Endothelial cell of umbilical vein (primary cell): ENCODE results near the gene UBE2M. TPM values are rescaled to one million over a fixed set of nuclear protein-coding genes. Genes with fewer than 3 reads are reported as not detected.

Experiments used
- BruUV-seq: library from RNA; stranded (reverse); fragments of 400-500 nt; replicated peaks from 2 replicates; lab custom pipeline; 2021; lab: Mats Ljungman, UMichigan
- CTCF ChIA-PET: fragments of 300-600, 350-600 bp; sonication (Branson Sonifier 250); formaldehyde crosslinking; loops from one replicate; lab custom pipeline; 2021; ENCODE audit warnings: antibody characterized with exemption, inconsistent platforms; lab: Charles Lee
- POLR2A ChIA-PET: fragments of 300-600, 350-600 bp; sonication (Branson Sonifier 250); formaldehyde crosslinking; loops from one replicate; lab custom pipeline; 2021; ENCODE audit warnings: antibody characterized with exemption, inconsistent platforms; lab: Charles Lee
- DNase-seq: peaks from one replicate; pipeline ENCODE4 v3.0.0-alpha.2; 2011; ENCODE audit warnings: low read depth, low spot score
- FAIRE-seq: peaks from 2 replicates; lab custom pipeline; 2011; peaks lifted over from hg19 to GRCh38; lab: Jason Lieb, UNC
- H2AFZ ChIP-seq: 2 replicates; pipeline ENCODE4 v1.6.0; 2012; ENCODE audit warnings: low read depth, low read length, control low read depth, inconsistent platforms
- H3K27ac ChIP-seq: 2 replicates; pipeline ENCODE4 v1.5.1; 2011; ENCODE audit warnings: low read depth, mild to moderate bottlenecking, control low read depth, low read length, moderate library complexity; ENCODE audit not compliant: insufficient read depth
- H3K27me3 ChIP-seq, 2 experiments: 2 replicates each; pipeline versions ENCODE4 v1.6.0 to v1.6.1; 2011; ENCODE audit warnings: low read length in 2 of 2, mixed read lengths in 1 of 2; ENCODE audit not compliant: control insufficient read depth in 2 of 2, insufficient read depth in 2 of 2
- H3K36me3 ChIP-seq, 2 experiments: 2 replicates in 1 of 2; 3 replicates in 1 of 2; pipeline ENCODE4 v1.5.1; 2011; ENCODE audit warnings: low read length in 2 of 2, mild to moderate bottlenecking in 1 of 2, moderate library complexity in 1 of 2; ENCODE audit not compliant: control insufficient read depth in 2 of 2, insufficient read depth in 2 of 2; ENCODE audit errors: extremely low read depth in 1 of 2
- H3K4me1 ChIP-seq: 3 replicates; pipeline ENCODE4 v1.5.1; 2011; ENCODE audit warnings: mild to moderate bottlenecking, low read length; ENCODE audit not compliant: control insufficient read depth, insufficient read depth; ENCODE audit errors: extremely low read depth
- H3K4me2 ChIP-seq: 2 replicates; pipeline ENCODE4 v1.6.1; 2011; ENCODE audit warnings: low read length, control low read depth, mixed read lengths; ENCODE audit not compliant: insufficient read depth
- H3K4me3 ChIP-seq, 3 experiments: fragments of 200-600 bp in 1 of 3; sonication (generic), shearing (Covaris generic) in 1 of 3; replicated peaks in 1 of 3; 2 replicates each; pipeline ENCODE4 v1.5.1; 2011 to 2016; ENCODE audit warnings: control low read depth in 3 of 3, low read length in 3 of 3, mild to moderate bottlenecking in 2 of 3, inconsistent platforms in 1 of 3, low read depth in 1 of 3, moderate library complexity in 1 of 3; ENCODE audit not compliant: insufficient read depth in 1 of 3
- H3K79me2 ChIP-seq: 2 replicates; pipeline ENCODE4 v1.6.0; 2012; ENCODE audit warnings: low read length, inconsistent platforms; ENCODE audit not compliant: control insufficient read depth, insufficient read depth
- H3K9ac ChIP-seq: replicated peaks from 2 replicates; pipeline ENCODE3; 2011; ENCODE audit warnings: low read length, control low read depth; ENCODE audit not compliant: insufficient read depth; ENCODE audit errors: extremely low read depth
- H3K9me1 ChIP-seq: replicated peaks from 3 replicates; pipeline ENCODE4 v1.6.0; 2011; ENCODE audit warnings: mild to moderate bottlenecking, low read length; ENCODE audit not compliant: control insufficient read depth, insufficient read depth; ENCODE audit errors: extremely low read depth
- H3K9me3 ChIP-seq: replicated peaks from 2 replicates; pipeline ENCODE4 v1.5.1; 2012; ENCODE audit warnings: low read length, inconsistent platforms; ENCODE audit not compliant: control insufficient read depth, insufficient read depth
- H4K20me1 ChIP-seq: replicated peaks from 2 replicates; pipeline ENCODE3; 2011; ENCODE audit warnings: mild to moderate bottlenecking, low read length; ENCODE audit not compliant: control insufficient read depth, insufficient read depth; ENCODE audit errors: extremely low read depth
- EZH2 ChIP-seq: IDR thresholded peaks from 2 replicates; pipeline ENCODE4 v1.6.1; 2012; ENCODE audit warnings: borderline replicate concordance, low read depth, mild to moderate bottlenecking, moderate library complexity, low read length, inconsistent platforms; ENCODE audit not compliant: severe bottlenecking
- GATA2 ChIP-seq: IDR thresholded peaks from 2 replicates; pipeline ENCODE4 v1.7.0; 2011; ENCODE audit warnings: low read depth, mild to moderate bottlenecking, moderate library complexity, mixed read lengths, low read length; ENCODE audit not compliant: insufficient read length, insufficient read depth
- JUN ChIP-seq: IDR thresholded peaks from 2 replicates; pipeline ENCODE4 v1.6.1; 2011; ENCODE audit warnings: borderline replicate concordance, low read depth; ENCODE audit not compliant: insufficient read length, insufficient read depth
- MYC ChIP-seq: IDR thresholded peaks from one replicate; pipeline ENCODE4 v1.6.1; 2011; ENCODE audit warnings: mild to moderate bottlenecking, low read depth, low read length
- POLR2AphosphoS5 ChIP-seq: IDR thresholded peaks from 2 replicates; pipeline ENCODE4 v1.6.1; 2012; ENCODE audit warnings: low read depth, mild to moderate bottlenecking, control low read depth, low read length, moderate library complexity; ENCODE audit not compliant: insufficient read depth
- dilution Hi-C: fragments of 300-500 bp; cut with MboI; formaldehyde crosslinking; loops from one replicate; pipeline ENCODE4 v1.15.0; 2019; ENCODE audit warnings: low sequenced_read_pairs; ENCODE audit not compliant: extremely low pct_ligation_motif_present
- intact Hi-C: fragments of 100-400 bp; cut with micrococcal nuclease; formaldehyde crosslinking; loops from one replicate; pipeline ENCODE4 v1.10.0; 2022
- polyA plus RNA-seq, 4 experiments: library from polyadenylated mRNA; depleted of rRNA in 3 of 4; stranded (reverse) in 3 of 4; unstranded in 1 of 4; fragments of >200 nt; gene quantifications; 2 replicates each; pipeline versions ENCODE4 v1.2.1 to v1.2.3, GENCODE V29; 2011 to 2012; ENCODE audit warnings: missing spikeins in 1 of 4
- total RNA-seq: library from RNA; stranded (reverse); gene quantifications from 2 replicates; pipeline ENCODE4 v1.2.3, GENCODE V29; 2021

Gene UBE2M
- total and polyA plus RNA-seq, 2 donors (not counting 3 experiments of a cell fraction or from before 2014, with no cell fraction given): 87.8 to 102 TPM

- DNase-seq (no peak), FAIRE-seq (no peak)
- H3K9me3 ChIP-seq: no peaks in the 10 kb centered on the region
- no peaks in the 10 kb centered on the region for H3K9me1 ChIP-seq
- BruUV-seq: no TSS peak
- no peak for TF ChIP-seq MYC
- ChIA-PET POLR2A (no interaction called here), CTCF (no interaction called here)
- no peaks in the 10 kb centered on the region for H3K79me2 ChIP-seq
- no peak overlapping the region for H3K27ac ChIP-seq
- no peak overlapping the region for H2AFZ ChIP-seq
- intact Hi-C loops: no loop called here
- no peak overlapping the region for H3K4me2 ChIP-seq
- no peak overlapping the region for H3K9ac ChIP-seq
- H4K20me1 ChIP-seq: no peaks in the 10 kb centered on the region
- peaks cover 13% of the 10 kb centered on the region for H3K4me1 ChIP-seq
- dilution Hi-C loops: no loop called here
- no peak overlapping the region for H3K4me3 ChIP-seq
- peaks cover 0 to 9% of the 10 kb centered on the region in 2 experiments for H3K36me3 ChIP-seq
- no peaks in the 10 kb centered on the region for H3K27me3 ChIP-seq
Observed at GRCh38 chr19:58569191-58569942, 11.0 kb upstream of the UBE2M start.

GRCh38 chr19:58568453-58569130 lies 10.2 kb upstream of the UBE2M start:
- no peaks in the 10 kb centered on the region for H3K79me2 ChIP-seq
- no peak for TF ChIP-seq GATA2
- TF ChIP-seq EZH2: no peak
- TF ChIP-seq POLR2AphosphoS5: no peak
- no peak for TF ChIP-seq MYC
- TF ChIP-seq JUN: no peak
- H2AFZ ChIP-seq: no peak overlapping the region
- no peaks in the 10 kb centered on the region for H4K20me1 ChIP-seq
- intact Hi-C loops: no loop called here
- no peak overlapping the region for H3K4me3 ChIP-seq
- H3K4me1 ChIP-seq: peaks cover 6% of the 10 kb centered on the region
- no TSS peak for BruUV-seq
- H3K4me2 ChIP-seq: no peak overlapping the region
- H3K36me3 ChIP-seq: peaks cover 0 to 9% of the 10 kb centered on the region in 2 experiments
- H3K9ac ChIP-seq: no peak overlapping the region
- peaks cover 3 to 4% of the 10 kb centered on the region in 2 experiments for H3K27me3 ChIP-seq
- no peak overlapping the region for H3K27ac ChIP-seq
- FAIRE-seq (no peak), DNase-seq (no peak)
- dilution Hi-C loops: no loop called here
- POLR2A ChIA-PET: no interaction called here
- CTCF ChIA-PET: interaction anchor here (1.6 kb wide), 1 partner anchor 49 kb away, joined by 6 read pairs; the partner anchor contains the start of gene ZBTB45
- H3K9me1 ChIP-seq: no peaks in the 10 kb centered on the region
- no peaks in the 10 kb centered on the region for H3K9me3 ChIP-seq
